T-helper 9 cell (primary cell): ENCODE results near the gene TMEM225.
"Not testable (repeated sequence)": the region's sequence is repeated elsewhere in the genome, so short reads cannot be mapped to it uniquely, and the experiment has no call there.

Experiments used
- DNase-seq: peaks from one replicate; pipeline ENCODE4 v3.0.0-alpha.2; 2020
- total RNA-seq, 2 donors: gene quantifications; one replicate each; lab custom pipeline; 2026; lab: John Stamatoyannopoulos, UW

TMEM225 gene, protein sequence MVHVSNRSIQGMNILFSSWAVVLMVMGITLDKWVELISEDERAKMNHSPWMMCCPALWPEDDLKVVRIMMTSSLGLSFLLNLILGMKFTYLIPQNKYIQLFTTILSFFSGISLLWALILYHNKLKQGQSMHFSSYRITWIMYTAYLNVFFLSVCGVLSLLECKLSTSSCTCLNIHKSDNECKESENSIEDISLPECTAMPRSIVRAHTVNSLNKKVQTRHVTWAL
- total RNA-seq, result 0 reads per million in 2 donors

DNA sequence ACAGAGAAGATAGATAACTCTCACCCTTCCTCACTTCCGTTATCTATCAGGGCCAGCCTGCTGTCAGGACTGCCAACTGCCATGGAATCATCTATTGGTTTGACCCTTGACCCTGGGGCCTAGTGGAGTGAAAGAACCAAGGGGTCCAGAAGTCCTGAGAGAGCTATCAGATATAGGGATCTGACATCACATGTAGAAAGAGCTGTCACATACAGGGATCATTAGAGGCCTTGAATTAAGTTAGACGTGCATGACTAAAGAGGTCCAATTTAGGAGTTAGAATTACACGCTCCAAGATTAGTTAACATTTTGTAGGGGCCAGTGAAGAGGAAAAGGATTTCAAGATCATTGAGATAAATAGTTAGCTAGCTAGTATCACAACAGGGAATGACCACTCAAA is at the start of gene TMEM225:
TMEM225 (minus strand) TSS at position 101 of the 400 bp plus-strand sequence. CDS start 245 bp downstream, outside the sequence.
- no peak for DNase-seq

DNA sequence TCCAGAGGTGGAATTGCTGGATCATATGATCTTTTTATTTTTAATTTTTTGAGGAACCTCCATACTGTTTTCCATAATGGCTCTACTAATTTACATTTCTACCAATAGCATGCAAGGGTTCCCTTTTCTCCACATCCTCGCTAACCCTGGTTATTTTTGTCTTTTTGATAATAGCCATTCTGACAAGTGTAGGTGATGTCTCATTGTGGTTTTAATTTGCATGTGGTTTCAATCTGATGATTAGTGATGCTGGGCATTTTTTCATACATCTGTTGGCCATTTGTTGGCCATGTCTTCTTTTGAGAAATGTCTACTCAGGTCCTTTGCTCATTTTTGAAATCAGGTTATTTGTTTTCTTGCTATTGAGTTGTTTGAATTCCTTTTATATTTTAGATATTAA is 38.6 kb upstream of the TMEM225 start:
- no peak for DNase-seq

DNA sequence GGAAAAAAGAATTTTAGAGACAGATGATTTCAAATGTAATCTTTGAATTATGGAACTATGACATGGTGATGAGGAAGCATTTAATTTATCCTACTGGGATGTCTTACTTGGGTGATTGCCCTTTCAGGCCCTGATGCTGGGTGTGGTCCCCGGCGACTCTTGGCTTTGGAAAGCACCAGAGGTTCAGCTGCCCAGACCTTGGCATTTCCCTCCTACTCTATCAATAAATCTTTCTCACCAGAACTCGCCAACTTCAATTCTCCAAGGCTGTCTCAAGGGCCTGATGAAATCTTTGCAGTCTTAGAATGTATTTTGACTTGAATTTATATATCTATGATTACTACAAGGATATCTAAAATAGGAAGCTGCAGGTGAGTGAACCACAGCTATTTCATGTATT is 35.5 kb upstream of the TMEM225 start:
- no peak for DNase-seq

DNA sequence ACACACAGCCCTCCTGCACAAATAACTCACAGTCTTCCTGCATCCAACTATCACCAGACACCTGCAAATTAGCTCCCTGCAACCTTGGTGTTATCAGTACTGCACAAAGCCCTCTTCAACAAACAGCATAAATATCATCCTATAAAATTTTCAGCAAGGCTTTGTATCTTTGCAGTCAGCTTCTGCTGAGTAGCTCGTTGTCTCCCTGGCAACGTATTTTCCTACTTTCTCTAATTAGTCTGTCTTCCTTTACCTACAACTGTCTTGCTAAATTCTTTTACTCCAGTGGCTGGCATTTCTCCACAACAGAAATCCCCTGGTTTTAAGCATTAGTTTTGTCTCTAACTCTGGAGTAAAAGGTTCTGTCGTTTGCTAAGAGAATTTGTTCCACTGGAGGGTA is 20.4 kb upstream of the TMEM225 start:
- no peak for DNase-seq

DNA sequence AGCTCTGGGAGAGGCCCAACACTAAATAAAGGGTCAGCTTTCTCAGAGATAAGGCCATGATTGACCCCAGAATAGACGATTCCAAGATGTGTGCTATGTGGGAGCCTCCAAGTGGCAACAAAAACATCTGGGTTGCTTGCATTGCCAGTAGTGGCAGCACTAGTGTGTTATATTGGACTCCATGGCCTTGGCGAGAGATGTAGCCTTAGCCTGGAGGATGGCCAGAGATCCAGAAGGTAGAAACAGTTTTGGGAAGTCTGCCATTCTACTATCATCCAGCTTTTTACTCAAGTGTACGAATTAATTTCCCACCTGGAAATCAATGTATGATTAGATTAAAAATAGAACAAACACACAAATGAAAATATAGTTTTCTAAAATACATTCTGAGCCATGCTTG is 19.5 kb upstream of the TMEM225 start:
- no peak for DNase-seq

DNA sequence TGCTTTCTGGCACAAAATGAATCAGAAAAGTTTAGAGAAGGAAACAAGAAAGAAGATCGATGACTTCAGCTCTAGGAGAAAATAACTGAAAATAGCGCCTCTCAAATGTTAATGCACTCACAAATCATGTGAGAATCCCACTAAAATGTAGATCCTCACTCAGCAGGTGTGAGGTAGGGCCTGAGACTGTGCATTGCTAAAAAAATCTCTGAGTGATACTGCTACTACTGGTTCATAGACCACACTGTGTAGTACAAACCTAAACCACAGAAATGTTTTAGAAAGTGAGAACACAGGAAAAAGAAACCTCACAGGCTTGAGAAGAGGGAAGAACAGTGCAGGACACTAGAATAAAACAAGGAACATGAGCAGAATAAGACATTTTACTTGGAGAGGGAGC is 18.5 kb upstream of the TMEM225 start:
- no peak for DNase-seq

DNA sequence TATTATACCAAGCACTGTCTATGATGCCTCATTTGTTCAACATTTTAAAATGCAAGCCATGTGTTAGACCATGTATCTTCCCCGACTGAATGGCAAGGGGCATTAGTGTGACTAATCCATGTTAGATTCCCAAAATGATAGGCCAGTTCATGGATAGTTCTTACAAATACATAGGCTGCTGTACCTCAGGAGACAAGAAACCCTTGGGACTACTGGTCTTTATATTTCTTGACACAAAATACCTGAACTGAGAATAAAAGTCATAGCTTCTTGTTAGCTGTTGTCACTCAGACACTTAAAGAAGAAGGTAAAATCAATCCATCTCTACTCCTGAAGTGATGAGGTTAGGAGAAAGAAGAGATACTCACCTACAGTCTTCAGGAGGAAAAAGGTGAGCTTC is 16.4 kb upstream of the TMEM225 start, which contains the start of gene OR8D4:
OR8D4 (plus strand) TSS at position 301 of the 400 bp plus-strand sequence. CDS start 4,265 bp downstream, outside the sequence.
- DNase-seq, result no peak

DNA sequence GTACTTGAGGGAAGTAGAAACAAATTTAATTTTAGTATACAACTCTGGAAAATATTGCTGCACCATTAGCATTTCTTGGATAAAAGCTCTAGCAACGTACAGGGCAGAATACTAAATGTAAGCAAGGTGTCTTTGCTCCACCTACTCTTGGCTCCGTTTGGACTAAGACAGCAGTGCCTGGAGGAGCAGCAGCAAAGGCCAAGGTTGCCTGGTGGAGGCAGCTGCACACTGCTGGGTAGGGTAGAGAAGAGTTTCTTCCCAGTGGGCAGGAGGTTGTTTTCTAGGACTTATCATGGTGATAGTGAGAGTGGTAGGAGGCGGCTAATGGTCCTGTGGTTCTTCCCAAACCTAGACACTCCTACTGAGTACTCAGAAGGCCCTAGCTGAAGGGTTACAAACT is 14.3 kb upstream of the TMEM225 start:
- DNase-seq, result no peak

DNA sequence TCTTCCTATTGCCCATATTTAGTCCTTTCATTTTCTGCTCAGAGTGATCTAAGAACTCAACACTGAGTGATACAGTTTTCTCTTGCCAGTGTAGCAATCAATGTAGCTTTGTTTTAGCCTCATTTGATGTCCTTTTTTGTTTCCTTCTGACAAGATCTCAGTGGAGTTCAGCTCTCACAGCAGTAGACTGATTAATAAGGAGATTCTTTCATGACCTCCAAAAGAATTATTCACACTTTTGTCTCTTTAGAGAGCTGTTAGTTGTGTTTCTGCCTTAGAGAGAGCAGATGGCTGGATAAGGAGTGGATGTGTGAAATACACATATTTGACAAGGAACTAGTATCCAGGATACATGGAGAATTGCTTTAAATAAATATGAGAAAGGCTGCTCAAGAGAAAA is 6.6 kb upstream of the TMEM225 start:
- no peak for DNase-seq

DNA sequence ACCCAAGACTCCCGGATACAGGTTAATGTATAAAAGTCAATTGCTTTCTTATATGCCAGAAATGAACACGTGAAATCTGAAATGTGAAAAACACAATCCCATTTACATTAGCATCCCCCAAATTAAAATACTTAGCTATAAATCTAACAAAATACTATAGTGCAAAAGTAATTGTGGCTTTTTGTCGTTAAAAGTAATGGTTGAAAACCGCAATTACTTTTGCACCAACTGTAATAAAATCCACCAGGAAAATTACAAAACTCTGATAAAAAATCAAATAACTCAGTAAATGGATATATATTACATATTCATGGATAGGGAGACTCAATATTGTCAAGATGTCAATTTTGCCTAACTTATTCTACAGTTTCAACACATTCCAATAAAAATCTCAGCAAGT is 4.6 kb downstream of the TMEM225 start:
- no peak for DNase-seq

DNA sequence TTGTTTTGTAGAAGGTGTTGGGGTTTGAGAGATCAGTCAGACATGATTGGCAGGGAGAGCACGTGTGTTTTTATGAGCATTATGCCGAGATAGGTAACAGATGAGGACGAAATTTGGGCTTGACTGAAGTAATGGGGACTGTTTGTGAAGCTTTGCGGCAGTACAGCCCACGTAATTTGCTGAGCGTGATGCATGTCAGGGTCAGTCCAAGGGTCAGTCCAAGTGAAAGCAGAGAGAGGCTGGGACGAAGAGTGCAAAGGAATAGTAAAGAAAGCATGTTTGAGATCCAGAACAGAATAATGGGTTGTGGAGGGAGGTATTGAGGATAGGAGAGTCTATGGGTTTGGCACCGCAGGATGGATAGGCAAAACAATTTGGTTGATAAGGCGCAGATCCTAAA is 17.7 kb downstream of the TMEM225 start:
- not testable (repeated sequence) for DNase-seq

DNA sequence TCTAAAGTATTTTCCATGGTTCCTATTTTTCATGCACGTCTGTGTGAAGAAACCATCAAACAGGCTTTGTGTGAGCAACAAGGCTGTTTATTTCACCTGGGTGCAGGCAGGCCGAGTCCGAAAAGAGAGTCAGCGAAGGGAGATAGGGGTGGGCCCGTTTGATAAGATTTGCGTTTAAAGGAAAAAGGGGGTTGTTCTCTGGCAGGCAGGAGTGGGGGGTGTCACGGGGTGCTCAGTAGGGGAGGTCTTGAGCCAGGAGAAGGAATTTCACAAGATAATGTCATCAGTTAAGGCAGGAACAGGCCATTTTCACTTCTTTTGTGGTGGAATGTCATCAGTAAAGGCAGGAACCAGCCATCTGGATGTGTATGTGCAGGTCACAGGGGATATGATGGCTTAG is 20.2 kb downstream of the TMEM225 start:
- not testable (repeated sequence) for DNase-seq

DNA sequence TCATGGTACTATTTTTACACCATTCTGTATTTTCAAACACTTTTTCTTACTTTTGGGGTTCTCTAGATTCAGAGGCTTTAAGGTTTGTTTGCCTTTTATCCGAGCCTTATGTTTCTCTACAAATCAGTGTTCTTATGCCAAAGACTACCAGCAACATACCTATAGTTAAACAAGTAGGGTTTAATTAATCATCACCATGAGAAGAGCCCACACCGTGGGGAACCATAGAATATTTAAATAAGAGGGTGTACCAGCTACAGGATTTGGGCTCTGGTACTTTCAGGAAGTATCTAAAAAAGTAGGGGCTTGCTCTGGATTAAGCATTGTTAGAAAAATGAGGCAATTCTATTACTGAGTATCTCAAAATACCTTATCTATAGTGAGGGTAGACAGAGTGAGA is 25.7 kb downstream of the TMEM225 start:
- DNase-seq, result no peak

DNA sequence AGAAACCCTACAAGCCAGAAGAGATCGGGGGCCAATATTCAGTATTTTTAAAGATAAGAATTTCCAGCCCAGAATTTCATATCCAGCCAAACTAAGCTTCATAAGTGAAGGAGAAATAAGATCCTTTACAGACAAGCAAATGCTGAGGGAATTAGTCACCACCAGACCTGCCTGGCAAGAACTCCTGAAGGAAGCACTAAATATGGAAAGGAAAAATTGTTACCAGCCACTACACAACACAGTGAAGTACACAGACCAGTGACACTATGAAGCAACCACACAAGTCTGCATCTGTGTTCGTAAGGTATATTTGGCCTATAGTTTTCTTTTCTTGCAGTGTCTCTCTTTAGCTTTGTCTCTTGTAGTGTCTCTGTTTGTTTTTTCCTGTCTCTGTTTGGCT is 29.0 kb downstream of the TMEM225 start:
- DNase-seq, result no peak

DNA sequence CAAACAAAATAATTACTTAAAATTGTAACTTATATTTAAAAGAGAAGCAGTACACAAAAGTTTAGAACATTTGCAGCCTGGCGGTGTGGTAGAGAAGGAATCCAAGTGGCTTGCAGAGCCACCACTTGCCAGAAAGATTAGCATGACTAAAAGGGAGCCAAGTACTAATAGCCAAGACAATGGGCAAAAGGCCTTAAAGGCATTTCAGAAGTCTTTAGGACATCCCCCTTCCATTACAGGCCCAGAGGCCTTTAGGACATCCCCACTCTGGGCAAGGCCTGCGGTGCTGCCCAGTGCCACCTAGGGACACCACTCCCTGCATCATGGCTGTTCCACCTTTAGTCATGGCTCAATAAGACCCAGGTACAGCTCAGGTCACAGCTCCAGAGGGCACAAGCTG is 32.4 kb downstream of the TMEM225 start:
- DNase-seq, result no peak

DNA sequence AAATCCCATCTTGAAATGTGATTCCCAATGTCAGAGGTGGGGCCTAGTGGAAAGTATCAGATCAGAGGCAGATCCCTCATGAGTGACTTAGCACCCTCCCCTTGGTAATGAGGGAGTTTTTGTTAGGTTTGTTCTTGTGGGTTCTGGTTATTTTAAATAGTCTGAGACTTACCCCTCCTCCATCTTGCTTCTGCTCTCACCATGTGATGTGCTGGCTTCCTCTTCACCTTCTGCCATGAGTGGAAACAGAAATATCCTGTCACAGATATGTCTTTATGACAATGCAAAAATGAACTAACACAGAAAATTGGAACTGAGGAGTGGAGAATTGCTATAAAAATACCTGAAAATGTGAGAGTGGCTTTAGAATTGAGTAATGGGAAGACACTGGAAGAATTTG is 33.1 kb downstream of the TMEM225 start:
- DNase-seq, result no peak

DNA sequence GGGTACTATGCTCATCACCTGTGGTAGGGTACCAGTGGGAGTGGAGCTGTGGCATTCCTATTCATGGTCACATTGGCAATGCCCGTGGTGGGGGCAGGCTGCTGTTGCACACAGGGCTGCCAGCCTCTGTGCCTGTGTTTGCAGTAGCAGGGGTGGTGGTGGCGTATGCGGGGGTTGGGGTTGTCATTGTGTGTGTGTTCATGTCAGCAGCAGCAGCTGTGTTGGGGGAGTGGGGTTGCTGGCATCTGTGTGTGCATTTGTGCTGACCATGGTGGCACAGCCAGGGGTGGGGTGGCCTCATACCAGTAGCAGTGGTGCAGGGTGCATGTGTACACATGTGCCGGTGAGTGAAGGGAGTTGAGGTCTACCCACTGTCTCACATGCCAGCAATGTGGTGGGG is 34.4 kb downstream of the TMEM225 start:
- no peak for DNase-seq

DNA sequence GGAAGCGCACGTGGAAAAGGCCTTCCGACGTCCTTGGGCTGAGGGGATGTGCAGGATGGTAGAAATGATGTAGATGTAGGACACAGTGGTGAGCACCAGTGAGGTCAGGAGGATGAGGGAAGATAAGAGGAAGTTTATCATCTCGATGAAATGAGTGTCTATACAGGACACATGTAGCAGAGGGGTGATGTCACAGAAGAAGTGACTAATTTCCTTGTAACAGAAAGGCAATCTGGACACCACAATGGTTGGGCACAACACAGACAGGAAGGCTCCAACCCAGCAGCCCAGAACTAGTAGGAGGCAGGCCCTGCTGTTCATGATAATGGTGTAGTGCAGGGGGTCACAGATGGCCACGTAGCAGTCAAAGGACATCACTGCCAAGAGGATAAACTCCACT is 44.3 kb downstream of the TMEM225 start:
- DNase-seq, result no peak

DNA sequence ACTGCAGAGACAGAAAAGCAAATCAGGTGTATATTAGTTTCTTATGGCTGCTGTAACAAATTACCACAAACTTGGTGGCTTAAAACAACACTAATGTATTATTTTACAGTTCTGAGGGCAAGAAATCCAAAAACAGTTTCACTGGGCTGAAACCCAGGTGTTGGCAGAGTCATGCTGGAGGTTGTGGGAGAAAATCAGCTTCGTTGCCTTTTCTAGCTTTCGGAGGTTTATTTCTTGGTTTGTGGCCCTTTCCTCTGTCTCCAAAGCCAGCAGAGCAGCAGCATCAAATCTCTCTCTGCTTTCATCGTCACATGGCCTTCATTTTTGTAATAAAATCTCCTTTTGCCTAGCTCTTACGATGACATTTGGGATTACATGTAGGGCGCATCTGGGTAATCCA is 46.3 kb downstream of the TMEM225 start:
- DNase-seq, result no peak

DNA sequence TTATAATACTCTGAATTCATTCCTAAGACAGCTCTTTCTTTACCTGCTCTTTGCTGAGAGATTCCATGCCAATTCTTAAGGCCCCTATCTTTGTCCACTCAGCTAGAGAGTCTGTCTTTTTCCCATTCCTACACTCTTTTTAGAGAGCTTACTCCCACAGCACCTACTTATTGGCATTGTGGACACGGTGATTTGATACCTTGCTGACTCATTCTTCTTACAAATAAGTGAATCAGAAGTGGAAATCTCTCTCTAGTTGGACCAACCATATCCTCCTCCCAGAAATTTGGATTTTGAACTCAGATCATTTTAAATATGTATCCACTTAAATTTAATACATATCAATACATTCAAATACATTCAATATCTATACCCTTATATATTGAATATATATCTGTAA is 46.8 kb downstream of the TMEM225 start:
- DNase-seq, result no peak

DNA sequence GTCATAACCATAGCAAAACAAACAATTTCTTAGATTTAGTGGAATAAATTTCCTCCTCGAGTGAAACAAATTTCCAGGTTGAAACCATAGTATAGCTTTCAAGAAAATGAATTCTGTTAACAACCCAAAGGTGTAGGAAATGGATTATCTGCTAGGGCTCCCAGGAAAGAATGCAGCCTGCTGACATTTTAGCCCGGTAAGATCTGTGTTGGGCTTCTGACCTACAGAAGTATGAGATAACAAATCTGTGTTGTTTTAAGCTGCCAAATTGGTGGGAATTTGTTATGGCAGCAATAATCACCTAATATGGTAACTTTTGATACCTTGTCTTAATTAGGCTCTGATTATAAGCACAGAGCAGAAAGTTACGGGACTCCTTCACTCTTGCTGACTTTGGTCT is 47.3 kb downstream of the TMEM225 start:
- DNase-seq, result no peak

DNA sequence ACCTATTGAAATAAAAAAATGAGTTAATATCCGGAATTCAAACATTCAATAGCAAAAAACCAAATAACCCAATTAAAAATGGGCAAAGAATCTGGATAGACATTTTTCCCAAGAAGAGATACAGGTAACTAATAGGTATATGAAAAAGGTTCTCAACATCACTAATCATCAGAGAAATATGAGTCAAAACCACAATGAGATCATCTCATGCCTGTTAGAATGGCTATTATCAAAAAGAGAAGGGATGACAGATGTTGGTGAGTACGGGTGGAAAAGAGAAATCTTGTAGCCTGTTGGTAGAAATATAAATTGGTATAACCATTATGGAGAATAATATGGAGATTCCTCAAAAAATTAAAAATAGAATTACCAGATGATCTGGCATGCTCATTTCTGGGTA is 52.4 kb downstream of the TMEM225 start:
- DNase-seq, result no peak
